NCI-H2196 treated with DMSO at 0.1 percent for 48 hours (cell line): ENCODE data around the gene SYAP1.
"Not testable (repeated sequence)": the region's sequence is repeated elsewhere in the genome, so short reads cannot be mapped to it uniquely, and the experiment has no call there.

Experiments
- DNase-seq: peaks from one replicate; lab custom pipeline; 2025; ENCODE audit not compliant: unreplicated experiment; lab: John Stamatoyannopoulos, UW

Gene SYAP1

GRCh38 chrX:16725072-16725471 lies 5.7 kb downstream of the SYAP1 start:
- DNase-seq: no peak

- not testable (repeated sequence) for DNase-seq
Observed at GRCh38 chrX:16726347-16726988, 7.1 kb downstream of the SYAP1 start.

DNA sequence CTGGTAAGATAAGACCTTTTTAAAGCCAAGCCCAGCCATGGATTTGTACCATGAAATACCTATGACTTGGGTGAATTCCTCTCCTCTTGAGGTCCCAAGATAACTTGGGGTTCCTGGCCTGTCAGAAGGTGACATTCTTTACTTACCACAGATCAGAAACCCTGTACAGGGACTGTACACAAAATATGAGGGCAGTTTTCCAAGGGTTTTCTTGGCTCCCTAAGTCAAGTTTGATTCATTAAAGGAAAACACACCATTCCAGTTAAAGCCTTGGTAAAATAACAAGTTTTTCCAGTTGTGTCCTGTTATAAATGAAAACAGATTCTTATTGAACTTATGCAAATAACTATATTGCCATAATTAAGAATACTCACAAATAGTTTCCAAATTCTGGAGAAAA lies 8.2 kb downstream of the SYAP1 start:
- DNase-seq: no peak

- DNase-seq: no peak
Observed at GRCh38 chrX:16730450-16730849, 11.0 kb downstream of the SYAP1 start.

GRCh38 chrX:16733013-16733412 lies 13.6 kb downstream of the SYAP1 start:
- DNase-seq: no peak

GRCh38 chrX:16737024-16737423 lies 17.6 kb downstream of the SYAP1 start:
- no peak for DNase-seq

DNA sequence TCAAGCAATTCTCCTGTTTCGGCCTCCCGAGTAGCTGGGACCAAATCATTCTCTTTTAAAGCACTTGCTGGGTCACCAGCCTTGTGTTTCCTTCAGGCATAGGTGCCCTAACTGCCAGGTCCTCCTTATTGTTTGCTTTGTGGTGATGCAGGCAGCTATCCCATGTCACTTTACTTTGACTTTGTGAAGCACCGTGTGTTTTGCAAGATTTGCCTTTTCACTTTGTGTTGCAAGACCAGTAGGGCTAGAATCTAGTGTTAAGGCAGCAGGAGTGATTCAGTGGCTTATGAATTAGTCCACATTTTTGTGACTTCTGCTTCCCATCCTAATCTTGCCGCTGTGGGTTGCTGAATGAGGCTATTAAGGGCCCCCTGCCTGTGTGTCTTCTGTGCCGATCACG lies 20.2 kb downstream of the SYAP1 start:
- DNase-seq: no peak

DNA sequence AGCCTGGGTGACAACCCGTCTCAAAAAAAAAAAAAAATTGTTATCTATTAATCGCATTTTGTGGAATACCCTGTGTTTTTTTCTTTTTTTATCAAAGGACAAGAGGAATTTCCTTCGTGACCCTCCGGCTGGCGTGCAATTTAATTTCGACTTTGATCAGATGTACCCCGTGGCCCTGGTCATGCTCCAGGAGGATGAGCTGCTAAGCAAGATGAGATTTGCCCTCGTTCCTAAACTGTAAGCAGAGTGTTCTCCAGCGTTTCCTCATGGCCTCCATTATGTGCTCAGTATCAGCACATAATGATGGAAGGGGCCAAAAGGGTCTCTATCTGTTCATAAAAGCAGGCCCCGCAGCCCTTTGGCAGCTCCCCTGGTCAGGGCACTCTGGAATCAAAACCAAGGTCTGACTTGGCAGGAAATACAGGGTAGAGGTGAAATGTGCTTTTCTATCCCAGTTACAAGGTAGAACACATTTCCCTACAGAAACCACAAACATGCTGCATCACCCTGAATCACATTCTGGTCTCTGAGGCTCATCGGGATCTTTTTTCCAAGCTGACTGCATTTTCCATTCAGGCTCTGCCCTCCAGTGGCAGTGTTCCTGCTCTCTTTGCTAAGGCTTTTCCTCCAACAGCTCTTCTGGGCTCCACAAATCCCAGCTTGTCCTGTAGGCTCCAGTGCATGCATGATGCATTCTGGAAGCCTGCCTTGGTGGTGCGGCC lies 24.4 kb downstream of the SYAP1 start:
- no peak for DNase-seq

DNA sequence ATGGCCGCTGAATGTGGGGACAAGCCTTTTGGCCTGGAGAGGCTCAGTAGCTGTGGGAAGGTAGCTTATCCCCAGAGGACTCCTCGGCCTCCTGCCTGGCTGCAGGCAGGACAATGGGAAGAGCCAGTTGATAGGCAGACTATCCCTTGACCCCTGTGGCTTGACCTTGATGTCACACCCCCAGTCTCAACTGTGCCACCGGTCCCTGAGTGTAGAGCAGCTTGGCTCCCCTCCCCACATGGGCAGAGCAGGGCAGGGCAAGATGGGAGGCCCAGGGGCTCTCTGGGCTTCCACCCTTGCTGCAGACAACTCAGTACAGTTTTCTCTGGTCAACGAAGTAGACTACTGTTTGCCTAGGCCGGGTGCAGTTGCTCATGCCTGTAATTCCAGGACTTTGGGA lies 25.7 kb downstream of the SYAP1 start:
- DNase-seq: no peak

GRCh38 chrX:16745659-16746058 lies 26.2 kb downstream of the SYAP1 start:
- no peak for DNase-seq

DNA sequence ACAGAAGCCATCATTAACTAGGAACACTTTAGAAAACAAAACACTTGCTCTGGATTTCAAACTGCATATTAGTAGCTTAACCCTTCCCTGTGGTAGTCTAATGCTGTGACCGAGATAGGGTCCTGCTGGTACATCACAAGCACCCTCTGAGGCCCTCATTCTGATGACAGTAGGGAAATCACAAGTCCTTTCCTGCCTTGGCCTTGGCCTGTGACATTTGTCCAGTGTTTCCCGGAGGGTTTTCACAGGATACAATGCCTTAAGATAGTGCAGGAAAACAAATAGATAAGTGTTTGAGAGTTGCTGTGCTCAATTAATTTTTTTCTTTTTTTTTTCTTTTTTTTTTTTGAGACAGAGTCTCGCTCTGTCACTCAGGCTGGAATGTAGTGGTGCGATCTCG lies 29.0 kb downstream of the SYAP1 start:
- DNase-seq: no peak

DNA sequence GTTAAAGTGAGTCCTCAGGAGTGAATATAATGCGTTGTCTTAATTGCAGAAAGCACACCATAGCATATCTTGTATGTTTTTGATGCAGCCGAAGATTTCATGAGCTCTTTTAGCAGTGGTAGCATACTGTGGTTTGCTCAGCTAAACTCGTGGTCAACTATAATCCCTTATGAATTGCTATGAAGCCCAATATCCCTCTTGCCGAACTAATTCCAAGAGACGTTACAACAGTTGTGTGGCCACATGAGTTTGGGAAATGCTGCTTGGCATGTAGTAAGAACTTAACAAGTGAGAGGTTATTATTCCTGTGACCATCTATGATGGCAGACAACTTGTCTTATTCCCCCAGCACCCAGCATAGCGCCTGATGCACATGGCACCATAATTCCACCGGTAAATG lies 30.7 kb downstream of the SYAP1 start:
- DNase-seq: no peak

DNA sequence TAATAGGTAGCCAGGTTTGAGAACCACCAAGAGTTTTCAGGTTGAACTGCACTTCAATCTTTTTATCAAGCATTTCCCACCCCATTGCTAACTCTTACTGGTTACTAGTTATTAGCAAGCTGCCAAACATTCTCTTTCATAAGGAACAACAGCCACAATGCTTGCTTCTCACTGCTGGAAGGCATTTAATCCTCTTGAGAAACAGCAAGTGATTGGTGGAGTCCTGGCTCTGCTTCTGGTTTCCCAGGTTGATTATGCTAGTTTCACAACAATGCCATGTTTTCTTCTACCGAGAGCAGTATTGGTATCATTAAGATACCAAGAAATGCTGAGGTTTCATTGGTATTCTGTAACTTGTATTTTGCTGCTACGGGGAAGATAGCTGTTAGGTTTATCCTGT lies 34.6 kb downstream of the SYAP1 start:
- no peak for DNase-seq

DNA sequence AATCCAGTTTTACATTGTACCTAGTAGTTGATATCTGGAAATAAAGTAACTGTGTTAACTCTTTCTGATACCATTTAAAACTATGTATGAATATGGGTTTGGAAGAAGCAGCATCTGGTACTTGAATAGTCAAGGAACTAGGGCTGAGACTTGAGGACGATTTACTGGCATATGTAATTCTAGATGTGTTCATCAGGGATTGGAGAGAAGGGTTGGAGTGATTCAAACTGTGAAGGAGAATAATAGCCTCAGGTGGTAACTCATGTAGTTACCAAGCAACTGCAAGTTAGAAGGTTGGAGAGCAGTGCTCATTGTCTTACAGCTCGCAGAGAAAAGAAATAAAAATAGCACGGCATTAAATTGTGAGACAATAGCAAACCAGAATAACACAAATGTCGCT lies 37.3 kb downstream of the SYAP1 start:
- no peak for DNase-seq

DNA sequence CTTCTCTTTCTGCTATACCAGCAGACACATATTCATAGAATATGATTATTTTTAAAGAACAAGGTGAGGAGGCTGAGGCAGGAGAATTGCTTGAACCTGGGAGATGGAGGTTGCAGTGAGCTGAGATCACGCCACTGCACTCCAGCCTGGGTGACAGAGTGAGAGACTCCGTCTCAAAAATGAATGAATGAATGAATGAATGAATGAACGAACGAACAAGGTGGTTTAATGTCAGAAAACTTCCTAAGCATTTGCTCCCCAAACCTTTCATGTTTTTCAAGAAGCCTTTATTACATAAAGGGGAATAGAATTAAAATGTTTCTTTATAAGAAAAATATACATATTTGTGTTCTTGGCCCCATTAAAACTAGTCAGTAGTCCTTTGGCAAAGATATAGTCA lies 42.1 kb downstream of the SYAP1 start:
- DNase-seq: not testable (repeated sequence)

GRCh38 chrX:16762579-16762978 lies 43.2 kb downstream of the SYAP1 start:
- DNase-seq: no peak

DNA sequence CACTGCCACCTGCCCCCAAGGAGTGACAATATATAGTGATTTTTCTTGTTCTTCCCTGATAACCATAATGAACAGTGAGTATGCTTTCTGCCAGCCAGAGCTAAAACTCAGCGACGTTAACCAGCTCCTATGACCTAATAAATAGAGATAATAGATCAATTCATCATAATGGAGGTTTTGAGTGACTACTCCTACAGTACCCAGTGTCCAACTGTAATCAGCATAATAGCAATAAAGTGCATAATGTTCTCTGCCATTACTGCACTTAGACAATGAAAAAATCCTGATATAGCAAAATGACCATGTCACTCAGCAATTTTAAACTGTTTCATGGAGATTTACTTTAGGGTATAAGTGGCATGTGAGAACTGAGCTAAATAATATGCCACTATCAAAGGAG lies 46.2 kb downstream of the SYAP1 start:
- DNase-seq: no peak

GRCh38 chrX:16770970-16771482 lies 51.6 kb downstream of the SYAP1 start:
- DNase-seq: no peak

DNA sequence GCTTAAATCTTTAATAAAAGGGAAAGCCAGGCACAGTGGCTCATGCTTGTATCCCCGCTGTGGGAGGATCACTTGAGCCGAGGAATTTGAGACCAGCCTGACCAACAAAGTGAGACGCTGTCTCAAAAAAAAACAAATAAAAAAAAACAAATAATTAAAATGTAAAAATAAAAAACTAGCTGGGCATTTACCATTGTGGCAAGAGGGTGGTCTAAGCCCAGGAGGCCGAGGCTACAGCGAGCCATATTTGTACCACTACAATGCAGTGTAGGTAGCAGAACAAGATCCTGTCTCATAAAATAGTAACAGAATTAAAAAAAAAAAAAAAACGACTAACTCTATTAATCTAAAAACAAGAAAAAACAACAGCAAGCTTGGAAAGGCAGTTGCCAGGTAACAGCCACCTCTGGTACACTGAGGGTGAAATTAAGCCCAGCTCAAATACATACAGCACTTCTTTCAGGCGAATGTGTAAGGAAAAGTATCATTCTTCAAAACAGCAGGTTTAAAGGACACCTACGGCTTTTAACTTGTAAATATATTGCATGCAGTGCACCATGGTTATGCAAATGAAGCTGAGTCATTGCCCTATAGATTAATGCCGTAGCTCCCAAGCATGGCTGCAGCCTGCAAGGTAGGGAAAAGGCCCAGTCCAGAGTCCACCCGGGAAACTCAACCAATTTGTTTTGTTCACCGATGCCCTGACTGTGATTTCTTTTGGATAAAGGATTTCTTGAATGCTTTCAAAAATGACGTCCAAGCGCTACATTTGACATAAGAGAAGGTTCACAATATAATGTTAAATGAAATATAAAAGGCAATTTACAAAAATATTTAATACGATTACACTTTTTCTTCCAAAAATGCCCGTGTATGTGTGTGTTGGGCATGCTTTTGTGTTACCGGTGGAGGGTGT lies 52.3 kb downstream of the SYAP1 start:
- no peak for DNase-seq

DNA sequence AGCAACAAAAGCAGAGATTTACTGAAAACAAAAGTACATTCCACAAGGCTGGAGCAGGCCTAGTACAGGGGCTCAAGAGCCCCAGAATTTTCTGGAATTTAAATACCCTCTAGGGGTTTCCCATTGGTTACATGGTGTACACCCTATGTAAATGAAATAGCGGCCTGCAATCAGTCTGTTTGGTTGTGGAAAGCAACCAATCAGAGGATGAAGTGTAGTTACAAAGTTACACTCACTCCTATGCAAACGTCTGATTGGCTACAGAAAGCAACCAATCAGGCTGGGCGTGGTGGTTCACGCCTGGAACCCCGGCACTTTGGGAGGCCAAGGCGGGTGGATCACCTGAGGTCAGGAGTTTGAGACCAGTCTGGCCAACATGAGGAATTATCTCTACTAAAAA lies 53.0 kb downstream of the SYAP1 start:
- DNase-seq: no peak

- DNase-seq: no peak
Observed at GRCh38 chrX:16774746-16775145, 55.3 kb downstream of the SYAP1 start.

GRCh38 chrX:16778545-16778944 lies 59.1 kb downstream of the SYAP1 start:
- DNase-seq: no peak
